Prostate gland (tissue), 2 donors: ENCODE data around the gene TRIM50. TPM values are rescaled to one million over a fixed set of nuclear protein-coding genes. Genes with fewer than 3 reads are reported as not detected.
"Not testable (repeated sequence)": the region's sequence is repeated elsewhere in the genome, so short reads cannot be mapped to it uniquely, and the experiment has no call there.

Experiments used
- DNase-seq: peaks from one replicate; pipeline ENCODE4 v3.0.0-alpha.2; 2019; ENCODE audit warnings: low spot score
- H3K27ac ChIP-seq, 2 donors: fragments of 200-600 bp; sonication (generic); 2 replicates each; pipeline ENCODE4 v1.5.1; 2017 to 2019
- H3K27me3 ChIP-seq: fragments of 200-600 bp; sonication (generic); replicated peaks from 2 replicates; pipeline ENCODE4 v1.5.1; 2019; ENCODE audit not compliant: insufficient read depth
- H3K36me3 ChIP-seq, 2 donors: fragments of 200-600 bp; sonication (generic); 1 replicate in 1 of 2; 2 replicates in 1 of 2; pipeline versions ENCODE4 v1.5.1 to v1.8.1; 2017 to 2019
- H3K4me1 ChIP-seq: fragments of 200-600 bp; sonication (generic); replicated peaks from 2 replicates; pipeline ENCODE4 v1.5.1; 2019
- H3K4me3 ChIP-seq, 2 donors: fragments of 200-600 bp; sonication (generic); 2 replicates each; pipeline ENCODE4 v1.5.1; 2017 to 2019
- H3K9me3 ChIP-seq: fragments of 200-600 bp; sonication (generic); 2 replicates; pipeline ENCODE4 v1.5.1; 2017
- whole genome bisulfite sequencing: methylation state at CpG from one replicate; pipeline ENCODE4 v1.1.5; 2018; 5-methylcytosine and 5-hydroxymethylcytosine counted together
- intact Hi-C: fragments of 100-400 bp; cut with DNase I; formaldehyde crosslinking; loops from one replicate; pipeline ENCODE4 v1.14.2; 2022
- small RNA-seq, 2 donors: library from RNA; depleted of rRNA; stranded (forward); fragments of <200 nt; gene quantifications; one replicate each; pipeline ENCODE3, GENCODE V24; 2016
- total RNA-seq, 2 donors: library from RNA; depleted of rRNA; stranded (reverse); fragments of >200 nt; gene quantifications; one replicate each; pipeline ENCODE4 v1.1.0, GENCODE V29; 2016

Gene TRIM50
- total RNA-seq, 2 donors from 2014 or later, result 5.1 TPM; not detected in 1

GRCh38 chr7:73277210-73277609, 50.7 kb downstream of the TRIM50 start:
- H3K4me3 ChIP-seq, H3K36me3 ChIP-seq, intact Hi-C loops, H3K27ac ChIP-seq, H3K9me3 ChIP-seq, H3K27me3 ChIP-seq, H3K4me1 ChIP-seq, DNase-seq: not testable (repeated sequence)
- 58% methylated on average over 4 of the region's 5 CpGs for WGBS

- H3K27ac ChIP-seq, H3K27me3 ChIP-seq, DNase-seq, H3K4me3 ChIP-seq, H3K9me3 ChIP-seq, H3K4me1 ChIP-seq, intact Hi-C loops, H3K36me3 ChIP-seq: not testable (repeated sequence)
- 85% methylated on average over 4 of the region's 4 CpGs for WGBS
Observed at GRCh38 chr7:73267813-73268212, 60.1 kb downstream of the TRIM50 start.

- DNase-seq, H3K4me3 ChIP-seq, H3K27me3 ChIP-seq, H3K9me3 ChIP-seq, H3K36me3 ChIP-seq, H3K27ac ChIP-seq, H3K4me1 ChIP-seq, intact Hi-C loops: not testable (repeated sequence)
- WGBS, result no CpG with 5 or more reads among the region's 22 CpGs
Observed at GRCh38 chr7:73266719-73267368, 61.0 kb downstream of the TRIM50 start.

Small RNA genes within 50 kb of the gene (small RNA-seq; reads per million reads assigned to genes)
- 0 reads per million in 2 donors for gene RNU6-1080P

Other genes with a start within 250 kb of the TRIM50 start
- gene SPDYE9, start 242.0 kb downstream of the TRIM50 start, total RNA-seq, result 1 to 10 TPM in 1 of 2 donors, not detected in 1; 2.0 TPM
- gene NSUN5, start 19.3 kb downstream of the TRIM50 start, total RNA-seq, result 10 to 100 TPM; 34.3 to 36.3 TPM
- gene FKBP6, start 79 bp upstream of the TRIM50 start, total RNA-seq, result 10 to 100 TPM in 1 of 2 donors, not detected in 1; 16.5 TPM
- 1 to 10 TPM; 6.3 to 8.4 TPM for gene FZD9, start 105.7 kb upstream of the TRIM50 start, total RNA-seq
- 10 to 100 TPM; 43.4 to 56.4 TPM for gene BAZ1B, start 194.2 kb upstream of the TRIM50 start, total RNA-seq
- 100 to 1,000 TPM in 1 of 2 donors, 10 to 100 TPM in 1; 78.7 to 105 TPM for gene BCL7B, start 229.6 kb upstream of the TRIM50 start, total RNA-seq